Natural killer cell (primary cell): ENCODE measurements around the gene HLF. TPM values are rescaled to one million over a fixed set of nuclear protein-coding genes. Genes with fewer than 3 reads are reported as not detected.

ENCODE experiments used
- ATAC-seq, 3 donors: fragments of 150-1000 bp in 2 of 3; fragments of 200-7000 bp in 1 of 3; cut with Tn5 transposase; 1 replicate in 1 of 3; 2 replicates in 2 of 3; pipeline ENCODE4 v1.10.0; 2021; ENCODE audit warnings: mild to moderate bottlenecking in 2 of 3, moderate library complexity in 2 of 3
- DNase-seq, 2 donors: peaks; one replicate each; pipeline versions ENCODE4 v3.0.0 to v3.0.0-alpha.2; 2013 to 2021; ENCODE audit warnings: mixed read lengths in 1 of 2
- H3K27ac ChIP-seq: one replicate; pipeline ENCODE4 v1.5.1; 2013; ENCODE audit warnings: mild to moderate bottlenecking, low read length
- H3K27me3 ChIP-seq: one replicate; pipeline ENCODE4 v1.6.1; 2013; ENCODE audit warnings: low read length; ENCODE audit not compliant: control insufficient read depth, insufficient read depth
- H3K36me3 ChIP-seq: one replicate; pipeline ENCODE4 v1.6.1; 2013; ENCODE audit warnings: low read length; ENCODE audit not compliant: control insufficient read depth, insufficient read depth
- H3K4me1 ChIP-seq: one replicate; pipeline ENCODE4 v1.6.1; 2013; ENCODE audit warnings: low read length; ENCODE audit not compliant: control insufficient read depth, insufficient read depth
- H3K4me3 ChIP-seq: one replicate; pipeline ENCODE4 v1.5.1; 2013; ENCODE audit warnings: low read length
- H3K9me3 ChIP-seq: one replicate; pipeline ENCODE4 v1.6.1; 2013; ENCODE audit warnings: low read length; ENCODE audit not compliant: control insufficient read depth, insufficient read depth
- H3K27ac Mint-ChIP-seq, 2 donors: one replicate each; pipeline ENCODE4 v1.8.0; 2022; ENCODE audit warnings: mild to moderate bottlenecking in 2 of 2, mixed read lengths in 2 of 2, moderate library complexity in 1 of 2
- H3K27me3 Mint-ChIP-seq, 2 donors: one replicate each; pipeline ENCODE4 v1.8.0; 2022; ENCODE audit warnings: low read depth in 2 of 2, mixed read lengths in 2 of 2
- H3K36me3 Mint-ChIP-seq: one replicate; pipeline ENCODE4 v1.8.0; 2022; ENCODE audit warnings: mixed read lengths
- H3K4me1 Mint-ChIP-seq, 2 donors: one replicate each; pipeline ENCODE4 v1.8.0; 2022; ENCODE audit warnings: mixed read lengths in 2 of 2
- H3K4me3 Mint-ChIP-seq: one replicate; pipeline ENCODE4 v1.8.0; 2022; ENCODE audit warnings: mild to moderate bottlenecking, moderate library complexity, mixed read lengths
- H3K9me3 Mint-ChIP-seq, 2 donors: one replicate each; pipeline ENCODE4 v1.8.0; 2022; ENCODE audit warnings: mixed read lengths in 2 of 2
- CTCF ChIP-seq: fragments of 200-600 bp; IDR thresholded peaks from one replicate; pipeline ENCODE4 v1.8.0; 2022; ENCODE audit warnings: antibody characterized with exemption
- WGBS: methylation state at CpG from one replicate; pipeline ENCODE4 v1.1.7; 2013; ENCODE audit warnings: missing lambda C conversion rate; ENCODE audit not compliant: insufficient coverage; 5-methylcytosine and 5-hydroxymethylcytosine counted together
- intact Hi-C: fragments of 100-400 bp; cut with micrococcal nuclease; formaldehyde crosslinking; loops from one replicate; pipeline ENCODE4 v1.14.2; 2022
- total RNA-seq, 4 donors: library from RNA; stranded (reverse); fragments of 120-200 nt in 1 of 4; gene quantifications; one replicate each; pipeline versions ENCODE4 v1.2.3 to v1.2.4, GENCODE V29; 2013 to 2022

Gene HLF
- total RNA-seq, 3 donors from 2014 or later (not counting 1 experiment from before 2014, with no cell fraction given), result 0.14 to 0.59 (median 0.15) TPM

DNA sequence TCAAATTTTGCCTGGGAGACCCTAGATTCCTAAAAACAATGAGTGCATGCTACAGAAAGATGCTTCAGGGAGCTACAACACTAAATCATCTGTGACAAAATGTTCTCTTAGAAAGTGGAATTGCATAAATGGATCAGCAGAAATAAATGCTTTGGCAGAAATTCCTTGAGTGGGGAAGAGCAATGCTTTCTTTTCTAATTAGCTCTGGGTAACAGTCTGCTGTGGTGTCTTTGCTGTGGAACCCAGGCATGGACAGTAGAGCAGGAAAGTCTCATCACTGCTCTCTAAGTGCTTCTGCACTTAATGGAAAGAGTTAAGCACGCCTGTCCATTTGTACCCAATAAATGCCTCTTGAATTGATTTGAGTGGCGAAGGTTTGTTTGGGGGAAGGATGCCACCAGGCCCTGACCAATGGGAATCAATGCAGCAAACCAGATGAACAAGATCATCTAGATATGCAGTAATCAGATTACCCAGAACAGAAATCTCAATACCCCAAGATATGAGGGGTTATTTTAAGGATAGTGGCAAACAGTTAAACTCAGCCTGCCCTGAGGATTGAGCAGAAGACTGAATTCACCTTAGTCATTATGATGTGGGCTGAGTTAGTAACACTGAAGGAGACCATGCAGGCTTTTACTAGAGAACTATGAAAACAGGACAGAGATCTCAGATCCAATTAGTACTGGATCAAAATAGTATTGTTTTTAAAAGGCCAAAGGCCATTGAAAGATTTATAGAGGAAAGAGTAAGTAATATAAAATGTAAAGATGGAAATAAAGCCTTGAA is 13.6 kb downstream of the HLF start:
- Mint-ChIP-seq H3K27ac (no peak overlapping the region), H3K27me3 (peaks cover 21 to 53% of the 10 kb centered on the region in 2 donors), H3K4me1 (no peaks in the 10 kb centered on the region), H3K4me3 (no peak overlapping the region), H3K9me3 (no peaks in the 10 kb centered on the region), H3K36me3 (no peaks in the 10 kb centered on the region)
- H3K4me3 ChIP-seq, result no peak overlapping the region
- WGBS, result 83% methylated on average over 2 of the region's 2 CpGs
- no peaks in the 10 kb centered on the region for H3K36me3 ChIP-seq
- intact Hi-C loops, result no loop called here
- H3K27ac ChIP-seq, result no peak overlapping the region
- DNase-seq (no peak), ATAC-seq (no peak)
- peaks cover 5% of the 10 kb centered on the region for H3K27me3 ChIP-seq
- no peaks in the 10 kb centered on the region for H3K9me3 ChIP-seq
- TF ChIP-seq CTCF, result no peak
- H3K4me1 ChIP-seq, result no peaks in the 10 kb centered on the region

DNA sequence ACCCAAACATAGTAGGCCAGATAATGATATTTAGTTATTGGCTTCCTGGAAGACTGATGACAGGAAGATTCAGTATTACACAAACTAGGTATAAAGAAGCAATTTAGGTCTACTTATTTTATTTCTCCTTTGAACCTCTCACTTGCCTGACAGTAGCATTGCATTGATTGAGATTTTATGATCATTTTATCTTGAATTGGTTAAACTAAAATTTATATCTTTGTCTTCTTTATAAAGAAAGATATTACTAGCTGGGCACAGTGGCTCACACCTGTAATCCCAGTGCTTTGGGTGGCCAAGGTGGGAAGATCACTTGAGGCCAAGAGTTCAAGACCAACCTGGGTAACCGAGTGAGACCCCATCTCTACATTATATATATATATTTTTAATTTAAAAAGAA is 14.4 kb downstream of the HLF start:
- intact Hi-C loops, result no loop called here
- Mint-ChIP-seq H3K27ac (no peak overlapping the region), H3K4me3 (no peak overlapping the region), H3K4me1 (no peaks in the 10 kb centered on the region), H3K27me3 (peaks cover 13 to 45% of the 10 kb centered on the region in 2 donors), H3K9me3 (no peaks in the 10 kb centered on the region), H3K36me3 (no peaks in the 10 kb centered on the region)
- Histone ChIP-seq H3K4me3 (no peak overlapping the region), H3K4me1 (no peaks in the 10 kb centered on the region), H3K9me3 (no peaks in the 10 kb centered on the region), H3K27ac (no peak overlapping the region), H3K27me3 (no peaks in the 10 kb centered on the region), H3K36me3 (no peaks in the 10 kb centered on the region)
- WGBS, result no CpG with 5 or more reads among the region's 1 CpG
- DNase-seq (no peak), ATAC-seq (no peak)
- no peak for TF ChIP-seq CTCF

DNA sequence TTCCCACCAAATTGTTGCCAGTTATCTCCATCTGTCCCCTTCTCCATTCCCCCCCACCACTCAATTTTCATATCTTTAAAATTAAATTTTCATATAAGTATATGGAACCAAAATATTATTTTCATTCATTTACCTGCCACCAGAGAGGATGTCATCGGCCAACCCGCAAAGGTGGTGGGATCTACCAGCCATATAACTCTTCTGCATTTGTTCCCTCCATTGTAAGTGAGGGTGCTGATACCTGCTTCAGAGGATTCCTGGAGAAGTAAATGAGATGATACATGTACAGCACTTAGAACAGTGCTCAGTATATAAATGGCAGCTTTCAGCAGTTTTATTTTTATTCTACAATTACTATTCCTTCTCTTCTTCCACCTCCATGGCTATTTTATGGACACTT is 15.0 kb downstream of the HLF start:
- intact Hi-C loops, result no loop called here
- Mint-ChIP-seq H3K4me1 (no peaks in the 10 kb centered on the region), H3K4me3 (no peak overlapping the region), H3K27me3 (peaks cover 11 to 39% of the 10 kb centered on the region in 2 donors), H3K27ac (no peak overlapping the region), H3K36me3 (no peaks in the 10 kb centered on the region), H3K9me3 (no peaks in the 10 kb centered on the region)
- no peaks in the 10 kb centered on the region for H3K27me3 ChIP-seq
- H3K4me3 ChIP-seq, result no peak overlapping the region
- H3K27ac ChIP-seq, result no peak overlapping the region
- no peaks in the 10 kb centered on the region for H3K9me3 ChIP-seq
- no peak for DNase-seq
- WGBS, result 90% methylated on average over 2 of the region's 2 CpGs
- ATAC-seq, result no peak
- TF ChIP-seq CTCF, result no peak
- no peaks in the 10 kb centered on the region for H3K4me1 ChIP-seq
- H3K36me3 ChIP-seq, result no peaks in the 10 kb centered on the region

GRCh38 chr17:55280212-55280611 is 15.5 kb downstream of the HLF start:
- H3K4me1 Mint-ChIP-seq, result no peaks in the 10 kb centered on the region
- ATAC-seq, result no peak
- intact Hi-C loops, result no loop called here
- no peak for TF ChIP-seq CTCF
- H3K9me3 Mint-ChIP-seq, result no peaks in the 10 kb centered on the region
- H3K36me3 Mint-ChIP-seq, result no peaks in the 10 kb centered on the region
- Histone ChIP-seq H3K27me3 (no peaks in the 10 kb centered on the region), H3K4me3 (no peak overlapping the region), H3K4me1 (no peaks in the 10 kb centered on the region), H3K36me3 (no peaks in the 10 kb centered on the region), H3K27ac (no peak overlapping the region), H3K9me3 (no peaks in the 10 kb centered on the region)
- H3K4me3 Mint-ChIP-seq, result no peak overlapping the region
- no peak overlapping the region for H3K27ac Mint-ChIP-seq
- no peak for DNase-seq
- peaks cover 10 to 36% of the 10 kb centered on the region in 2 donors for H3K27me3 Mint-ChIP-seq
